Measurements from ENCODE around the gene ATAD2B. TPM values are rescaled to one million over a fixed set of nuclear protein-coding genes. Genes with fewer than 3 reads are reported as not detected.

ATAD2B gene
- polyA plus RNA-seq, 3 donors from 2014 or later = 6.0 to 17.5 (median 8.4) TPM

DNA sequence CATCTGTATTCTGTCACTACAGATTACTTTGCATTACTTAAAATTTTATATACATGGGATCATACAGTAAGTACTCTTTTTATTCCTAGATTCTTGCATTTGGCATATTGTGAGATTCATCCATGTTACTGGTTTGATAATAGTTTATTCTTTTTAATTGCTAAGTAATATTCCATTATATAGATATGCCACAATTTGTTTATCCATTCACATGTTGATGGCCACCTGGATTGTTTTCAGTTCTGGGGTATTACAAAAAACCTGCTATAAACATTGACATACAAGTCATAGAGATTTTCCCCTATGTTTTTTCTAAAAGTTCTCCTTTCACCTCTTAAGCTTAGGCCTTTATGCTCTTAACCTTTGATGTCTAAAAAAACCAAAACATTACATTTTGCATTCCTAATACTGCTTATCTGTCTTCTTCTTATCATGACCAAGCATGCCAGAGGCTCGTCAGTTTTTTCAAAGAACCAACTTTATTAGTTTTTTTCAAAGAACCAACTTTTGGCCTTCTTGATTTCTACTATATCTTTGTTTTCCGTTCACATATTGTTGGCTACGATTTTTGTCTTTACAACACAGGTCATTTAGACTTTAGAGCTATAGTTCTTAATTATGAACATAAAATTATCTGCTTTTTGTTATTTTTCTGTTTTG is 86.9 kb downstream of the ATAD2B start:
- Mint-ChIP-seq H3K27me3 (ENCODE audit: low read depth in 3 of 3) (no peaks in the 10 kb centered on the region), H3K36me3 (peaks cover 5 to 29% (median 26%) of the 10 kb centered on the region in 3 donors), H3K4me1 (peaks cover 7 to 41% of the 10 kb centered on the region in 2 donors), H3K9me3 (no peaks in the 10 kb centered on the region), H3K27ac (peak overlapping the region in 1 of 6 donors; percentile 32), H3K4me3 (no peak overlapping the region)
- DNase-seq = no peak

DNA sequence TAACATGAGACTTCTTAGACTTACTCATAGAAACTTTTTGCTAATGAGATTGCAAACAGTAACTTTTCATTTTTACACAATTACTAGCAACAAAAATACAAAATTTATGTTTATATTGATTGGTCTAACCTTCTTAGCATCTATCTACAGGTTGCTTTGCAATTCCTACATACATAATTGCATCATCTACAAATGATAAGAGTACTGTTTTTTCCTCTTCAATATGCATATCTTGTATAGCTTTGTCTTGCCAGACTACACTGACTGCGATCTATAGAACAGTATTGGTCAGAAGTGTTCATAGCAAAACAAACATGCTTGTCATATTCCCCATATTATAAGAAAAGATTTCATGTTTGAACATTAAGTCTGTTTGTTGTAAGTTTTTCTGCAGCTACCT is 87.9 kb downstream of the ATAD2B start:
- Mint-ChIP-seq H3K36me3 (peaks cover 0 to 26% (median 22%) of the 10 kb centered on the region in 3 donors), H3K27me3 (ENCODE audit: low read depth in 3 of 3) (no peaks in the 10 kb centered on the region), H3K27ac (no peak overlapping the region), H3K9me3 (no peaks in the 10 kb centered on the region), H3K4me1 (peaks cover 3 to 32% of the 10 kb centered on the region in 2 donors), H3K4me3 (no peak overlapping the region)
- no peak for DNase-seq

DNA sequence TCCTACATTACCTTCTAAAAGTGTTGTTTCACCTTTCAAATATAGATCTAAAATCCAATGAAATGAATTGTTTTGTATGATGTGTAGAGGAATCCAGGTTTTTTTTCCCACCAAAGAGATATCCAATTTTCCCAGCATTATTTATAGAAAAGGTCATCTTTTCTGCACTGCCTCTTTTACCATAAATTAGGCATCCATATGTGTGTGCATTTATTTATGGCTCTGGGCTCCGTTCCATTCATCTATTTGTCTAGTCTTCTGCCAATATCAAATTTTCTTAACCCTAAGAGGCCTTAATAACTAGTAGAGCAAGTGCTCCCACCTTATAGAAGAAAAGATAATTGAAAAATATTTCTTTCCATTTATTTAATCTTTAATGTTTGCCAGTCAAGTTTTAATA is 88.3 kb downstream of the ATAD2B start:
- no peaks in the 10 kb centered on the region for H3K27me3 Mint-ChIP-seq (ENCODE audit: low read depth in 3 of 3)
- DNase-seq = no peak
- H3K4me1 Mint-ChIP-seq = peaks cover 3 to 31% of the 10 kb centered on the region in 2 donors
- no peak overlapping the region for H3K4me3 Mint-ChIP-seq
- H3K27ac Mint-ChIP-seq = no peak overlapping the region
- no peaks in the 10 kb centered on the region for H3K9me3 Mint-ChIP-seq
- peaks cover 0 to 26% (median 22%) of the 10 kb centered on the region in 3 donors for H3K36me3 Mint-ChIP-seq

DNA sequence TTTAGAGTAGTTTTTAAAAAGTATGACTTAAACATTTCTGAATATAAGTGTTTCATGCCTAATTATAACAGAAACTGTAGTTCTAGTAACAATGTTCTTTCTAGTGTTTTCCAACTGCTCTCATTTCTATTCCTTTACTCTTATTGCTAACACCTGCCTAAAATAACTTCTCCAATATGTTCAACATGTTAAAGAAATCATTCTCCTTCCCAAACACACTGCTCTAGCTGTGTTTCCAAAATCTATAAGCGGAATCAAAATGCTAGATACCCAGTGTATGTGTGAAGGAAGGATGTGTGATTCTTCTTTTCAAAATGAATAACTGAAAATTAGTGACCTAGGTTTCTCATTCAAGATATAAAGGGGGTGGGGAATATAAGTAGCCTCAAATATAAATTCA is 89.1 kb downstream of the ATAD2B start:
- no peak for DNase-seq
- no peaks in the 10 kb centered on the region for H3K9me3 Mint-ChIP-seq
- H3K36me3 Mint-ChIP-seq = peaks cover 0 to 26% (median 22%) of the 10 kb centered on the region in 3 donors
- peaks cover 0 to 24% of the 10 kb centered on the region in 2 donors for H3K4me1 Mint-ChIP-seq
- no peak overlapping the region for H3K27ac Mint-ChIP-seq
- H3K4me3 Mint-ChIP-seq = no peak overlapping the region
- no peaks in the 10 kb centered on the region for H3K27me3 Mint-ChIP-seq (ENCODE audit: low read depth in 3 of 3)

DNA sequence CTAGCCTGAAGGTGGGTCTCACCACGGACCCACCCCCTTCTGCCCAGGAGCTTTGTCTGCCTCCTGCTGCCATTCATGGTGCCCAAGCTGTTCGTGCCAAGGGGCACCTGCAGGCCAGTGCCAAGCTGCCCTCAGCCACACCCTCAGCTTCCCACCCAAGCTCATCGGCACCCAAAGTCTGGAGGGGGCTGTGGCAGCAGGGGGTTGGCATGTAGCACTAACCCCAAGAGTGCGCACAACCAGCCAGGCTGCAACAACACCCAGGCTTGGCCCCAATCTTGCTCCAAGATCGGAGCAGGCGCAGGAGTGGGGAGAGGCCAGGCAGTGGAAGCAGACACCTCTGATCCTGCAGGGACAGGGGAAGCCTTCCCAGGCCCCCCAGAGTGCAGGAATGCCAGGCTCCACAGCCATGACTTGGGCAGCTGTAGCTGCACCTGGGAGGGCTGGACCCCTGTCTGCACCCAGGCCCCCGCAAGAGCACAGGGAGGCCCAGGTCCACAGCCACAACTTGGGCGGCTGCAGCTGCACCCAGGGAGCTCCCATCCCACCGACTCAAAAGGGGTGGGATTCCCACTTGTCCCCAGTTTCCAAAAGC is 89.9 kb downstream of the ATAD2B start:
- H3K9me3 Mint-ChIP-seq = no peaks in the 10 kb centered on the region
- DNase-seq = no peak
- H3K27ac Mint-ChIP-seq = no peak overlapping the region
- H3K4me3 Mint-ChIP-seq = no peak overlapping the region
- no peaks in the 10 kb centered on the region for H3K27me3 Mint-ChIP-seq (ENCODE audit: low read depth in 3 of 3)
- H3K4me1 Mint-ChIP-seq = peaks cover 0 to 16% of the 10 kb centered on the region in 2 donors
- peaks cover 0 to 24% (median 19%) of the 10 kb centered on the region in 3 donors for H3K36me3 Mint-ChIP-seq

DNA sequence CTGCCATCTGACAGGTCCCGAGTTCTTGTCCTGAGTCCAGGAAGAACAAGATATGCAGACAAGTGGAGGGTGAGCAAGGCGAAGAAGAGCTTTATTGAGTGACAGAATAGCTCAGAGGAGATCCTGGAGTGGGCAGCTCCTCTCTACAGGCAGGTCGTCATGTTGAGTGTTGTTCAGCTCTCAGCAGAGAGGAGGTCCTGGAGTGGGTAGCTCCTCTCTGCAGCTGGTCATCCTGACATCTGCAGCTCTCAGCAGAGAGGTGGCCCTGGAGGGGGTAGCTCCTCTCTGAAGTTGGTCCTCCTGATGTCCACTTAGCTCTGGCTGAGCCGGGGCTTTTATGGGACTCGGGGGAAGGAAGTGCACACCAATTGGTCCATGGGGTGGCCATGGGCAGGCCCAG is 90.4 kb downstream of the ATAD2B start:
- Mint-ChIP-seq H3K4me3 (no peak overlapping the region), H3K36me3 (peaks cover 0 to 20% (median 13%) of the 10 kb centered on the region in 3 donors), H3K9me3 (no peaks in the 10 kb centered on the region), H3K27me3 (ENCODE audit: low read depth in 3 of 3) (no peaks in the 10 kb centered on the region), H3K4me1 (peaks cover 0 to 19% of the 10 kb centered on the region in 2 donors), H3K27ac (no peak overlapping the region)
- no peak for DNase-seq

DNA sequence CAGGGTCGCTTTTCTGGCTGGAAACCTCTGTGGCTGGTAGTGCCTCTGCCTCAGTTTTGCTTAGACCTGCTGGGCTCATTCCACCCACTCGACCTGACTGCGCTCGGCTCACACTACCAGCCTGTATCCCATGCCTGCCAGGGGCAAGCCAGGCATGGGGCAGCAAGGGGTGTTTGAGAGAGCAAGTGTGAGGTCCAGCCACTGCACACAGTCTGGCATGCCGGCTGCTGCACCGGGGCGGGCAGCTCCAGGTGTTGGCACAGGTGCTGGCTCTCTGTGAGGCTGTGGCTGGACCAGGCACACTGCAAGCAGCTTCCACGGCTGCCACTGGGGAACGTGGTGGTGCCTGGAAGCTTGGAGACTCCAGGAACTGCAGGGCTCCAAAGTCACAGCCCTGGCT is 90.9 kb downstream of the ATAD2B start:
- H3K27ac Mint-ChIP-seq = no peak overlapping the region
- H3K4me1 Mint-ChIP-seq = peaks cover 0 to 20% of the 10 kb centered on the region in 2 donors
- DNase-seq = no peak
- H3K36me3 Mint-ChIP-seq = peaks cover 0 to 20% (median 11%) of the 10 kb centered on the region in 3 donors
- H3K9me3 Mint-ChIP-seq = no peaks in the 10 kb centered on the region
- H3K27me3 Mint-ChIP-seq (ENCODE audit: low read depth in 3 of 3) = peaks cover 0 to 2% (median 0%) of the 10 kb centered on the region in 3 donors
- no peak overlapping the region for H3K4me3 Mint-ChIP-seq

DNA sequence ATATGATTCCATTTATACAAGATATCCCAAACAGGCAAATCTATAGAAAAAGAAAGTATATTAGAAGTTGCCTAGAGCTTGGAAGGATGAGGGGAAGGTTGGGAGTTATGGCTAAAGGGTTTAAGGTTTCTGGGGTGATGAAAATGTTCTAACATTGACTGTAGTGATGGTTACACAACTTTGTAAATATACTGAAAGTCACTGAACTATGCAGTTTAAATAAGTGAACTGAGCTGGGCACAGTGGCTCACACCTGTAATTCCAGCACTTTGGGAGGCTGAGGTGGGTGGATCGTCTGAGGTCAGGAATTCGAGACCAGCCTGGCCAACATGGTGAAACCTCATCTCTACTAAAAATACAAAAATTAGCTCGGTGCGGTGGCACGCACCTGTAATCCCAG is 91.5 kb downstream of the ATAD2B start:
- Mint-ChIP-seq H3K4me1 (peaks cover 2 to 22% of the 10 kb centered on the region in 2 donors), H3K4me3 (no peak overlapping the region), H3K9me3 (no peaks in the 10 kb centered on the region), H3K27me3 (ENCODE audit: low read depth in 3 of 3) (peaks cover 0 to 2% (median 0%) of the 10 kb centered on the region in 3 donors), H3K27ac (peak overlapping the region in 2 of 6 donors; percentile 37 to 50), H3K36me3 (peaks cover 0 to 16% (median 11%) of the 10 kb centered on the region in 3 donors)
- DNase-seq = no peak

DNA sequence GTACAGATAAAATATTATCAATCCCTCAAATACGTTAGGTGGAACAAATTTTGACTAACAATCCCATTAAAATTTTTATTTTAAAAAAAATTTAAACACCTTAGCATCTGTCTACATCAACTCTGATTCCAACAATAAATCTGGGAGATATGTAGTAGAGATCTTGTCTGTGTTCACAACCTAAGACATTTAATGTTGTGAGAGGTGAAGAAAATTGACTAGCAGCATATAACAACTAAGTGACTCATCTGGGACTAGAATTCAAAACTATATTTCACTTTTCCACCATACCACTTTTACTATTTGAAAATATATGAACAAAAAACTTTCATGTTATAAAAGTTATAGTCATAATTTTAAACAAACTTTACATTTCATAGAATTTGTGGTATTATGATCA is 97.9 kb downstream of the ATAD2B start:
- Mint-ChIP-seq H3K27me3 (ENCODE audit: low read depth in 3 of 3) (peaks cover 0 to 2% (median 0%) of the 10 kb centered on the region in 3 donors), H3K9me3 (no peaks in the 10 kb centered on the region), H3K27ac (no peak overlapping the region), H3K4me3 (no peak overlapping the region), H3K36me3 (peaks cover 0 to 13% (median 4%) of the 10 kb centered on the region in 3 donors), H3K4me1 (peaks cover 4 to 19% of the 10 kb centered on the region in 2 donors)
- no peak for DNase-seq

DNA sequence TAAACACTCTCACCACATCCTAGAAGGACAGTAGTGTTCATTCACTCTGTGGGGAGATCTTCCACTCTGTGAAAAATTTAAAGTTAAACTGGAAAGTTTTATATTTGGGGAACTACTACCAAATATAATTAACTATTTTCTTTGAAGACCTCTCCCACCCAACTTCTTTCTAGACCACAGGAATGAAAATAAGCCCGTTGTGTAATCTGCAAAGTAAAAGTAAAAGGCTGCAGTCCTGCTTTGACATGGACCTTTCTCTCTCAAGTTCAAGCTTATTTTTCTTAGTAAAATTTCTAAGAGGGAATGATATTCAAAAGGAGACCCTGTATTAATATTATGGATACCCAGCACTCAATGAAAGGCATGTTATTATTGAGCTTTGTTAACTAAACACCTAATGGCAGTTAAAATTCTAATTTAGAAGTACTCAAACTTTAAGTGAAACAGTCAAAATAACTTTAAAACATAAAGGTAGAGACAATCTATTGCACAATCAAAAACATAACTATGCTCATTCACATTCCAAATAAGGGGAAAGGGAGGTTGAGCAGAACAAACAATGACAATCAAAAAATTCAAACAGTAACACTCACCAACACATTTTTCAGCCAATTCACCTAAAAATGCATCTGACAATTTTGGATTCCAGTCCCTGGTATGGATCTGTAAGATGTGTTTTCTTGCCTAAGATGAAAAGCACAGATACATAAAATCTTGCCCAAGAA is 98.5 kb downstream of the ATAD2B start:
- no peak for DNase-seq
- H3K4me1 Mint-ChIP-seq = peaks cover 4 to 19% of the 10 kb centered on the region in 2 donors
- no peak overlapping the region for H3K4me3 Mint-ChIP-seq
- no peaks in the 10 kb centered on the region for H3K9me3 Mint-ChIP-seq
- H3K27ac Mint-ChIP-seq = peak overlapping the region in 1 of 6 donors; percentile 30
- H3K36me3 Mint-ChIP-seq = peaks cover 0 to 13% (median 4%) of the 10 kb centered on the region in 3 donors
- H3K27me3 Mint-ChIP-seq (ENCODE audit: low read depth in 3 of 3) = peaks cover 0 to 2% (median 0%) of the 10 kb centered on the region in 3 donors

DNA sequence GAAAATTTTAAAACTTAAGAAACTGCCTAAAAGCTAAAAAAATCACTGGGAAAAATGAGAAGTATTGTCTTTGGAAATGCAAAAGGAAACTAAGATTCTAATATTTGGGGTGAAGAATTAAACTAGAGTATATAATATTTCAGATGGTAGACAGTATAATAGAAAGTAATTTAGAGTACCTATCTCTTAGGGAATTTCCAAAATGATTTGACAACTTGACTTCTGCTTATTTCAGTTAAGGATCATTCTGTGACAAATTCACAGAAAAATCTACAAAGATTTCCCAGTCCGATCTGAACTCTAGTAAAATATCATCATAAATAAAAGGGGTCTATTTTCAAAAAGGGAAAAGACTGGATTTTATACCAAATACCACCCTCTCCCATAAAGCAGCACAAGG is 99.6 kb downstream of the ATAD2B start:
- Mint-ChIP-seq H3K27me3 (ENCODE audit: low read depth in 3 of 3) (peaks cover 0 to 2% (median 0%) of the 10 kb centered on the region in 3 donors), H3K9me3 (no peaks in the 10 kb centered on the region), H3K36me3 (peaks cover 0 to 13% (median 4%) of the 10 kb centered on the region in 3 donors), H3K27ac (peak overlapping the region in 1 of 6 donors; percentile 8), H3K4me1 (peaks cover 4 to 19% of the 10 kb centered on the region in 2 donors), H3K4me3 (no peak overlapping the region)
- no peak for DNase-seq

DNA sequence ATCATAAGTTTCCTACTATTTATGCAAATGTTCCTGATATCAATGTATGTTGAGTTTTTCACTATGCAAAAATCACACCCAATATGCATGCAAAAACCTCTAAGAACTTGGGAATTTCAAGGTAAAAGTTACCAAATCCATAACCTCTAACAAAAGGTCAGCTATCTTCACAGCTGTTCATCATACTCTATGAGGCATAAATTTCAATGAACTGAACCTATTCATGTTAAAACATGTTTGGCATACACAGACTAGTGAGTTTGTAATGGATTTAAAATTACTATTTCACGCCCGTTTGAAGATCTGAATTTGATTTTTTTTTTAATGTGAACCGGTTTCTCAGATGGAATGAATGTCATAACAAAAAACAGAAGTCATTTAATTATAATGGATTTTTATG is 100.2 kb downstream of the ATAD2B start:
- Mint-ChIP-seq H3K27ac (peak overlapping the region in 2 of 6 donors; percentile 8 to 64), H3K9me3 (no peaks in the 10 kb centered on the region), H3K27me3 (ENCODE audit: low read depth in 3 of 3) (peaks cover 0 to 2% (median 0%) of the 10 kb centered on the region in 3 donors)

DNA sequence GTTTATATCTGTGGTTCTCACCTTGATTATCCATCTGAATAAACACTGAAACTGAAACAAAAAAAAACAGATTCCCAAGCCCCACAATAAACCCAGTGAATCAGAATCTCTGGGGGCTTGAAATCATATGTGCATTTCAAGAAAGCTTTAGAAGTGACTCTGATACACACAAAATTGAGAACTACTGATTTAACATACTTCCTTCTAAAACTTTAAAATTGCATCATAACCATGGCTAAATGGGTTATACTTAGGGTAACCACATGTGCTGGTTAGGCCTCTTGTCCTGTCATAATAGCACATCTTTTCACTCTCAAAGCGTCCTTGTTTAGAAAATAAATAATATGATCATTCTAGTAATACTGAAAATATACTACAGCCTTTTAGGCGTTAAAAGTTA is 100.9 kb downstream of the ATAD2B start:
- peaks cover 0 to 13% (median 4%) of the 10 kb centered on the region in 3 donors for H3K36me3 Mint-ChIP-seq
- H3K4me3 Mint-ChIP-seq = no peak overlapping the region
- H3K27me3 Mint-ChIP-seq (ENCODE audit: low read depth in 3 of 3) = no peaks in the 10 kb centered on the region
- H3K4me1 Mint-ChIP-seq = peaks cover 4 to 11% of the 10 kb centered on the region in 2 donors
- no peaks in the 10 kb centered on the region for H3K9me3 Mint-ChIP-seq
- no peak overlapping the region for H3K27ac Mint-ChIP-seq
- no peak for DNase-seq

More for the DNA sequence above, 100.2 kb downstream of the ATAD2B start:
- Mint-ChIP-seq H3K36me3 (peaks cover 0 to 13% (median 4%) of the 10 kb centered on the region in 3 donors), H3K4me3 (no peak overlapping the region), H3K4me1 (peaks cover 4 to 15% of the 10 kb centered on the region in 2 donors)
- no peak for DNase-seq

DNA sequence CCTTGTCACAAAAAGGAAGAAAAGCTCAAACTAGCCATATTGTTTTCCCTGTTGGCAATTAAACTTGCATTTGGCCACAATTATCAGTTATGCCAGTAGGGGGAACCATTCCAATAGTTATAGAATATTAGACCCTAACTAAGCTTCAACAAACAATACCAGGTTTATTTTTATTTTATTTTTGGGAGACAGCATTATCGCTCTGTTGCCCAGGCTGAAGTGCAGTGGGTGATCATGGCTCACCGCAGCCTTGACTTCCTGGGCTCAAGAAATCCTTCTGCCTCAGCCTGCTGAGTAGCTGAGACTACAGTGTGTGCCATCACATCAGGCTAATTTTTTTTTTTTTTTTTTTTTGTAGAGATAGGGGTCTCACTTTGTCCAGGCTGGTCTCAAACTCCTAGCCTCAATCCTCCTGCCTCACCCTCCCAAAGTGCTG is 102.1 kb downstream of the ATAD2B start:
- H3K4me3 Mint-ChIP-seq = no peak overlapping the region
- H3K27me3 Mint-ChIP-seq (ENCODE audit: low read depth in 3 of 3) = no peaks in the 10 kb centered on the region
- DNase-seq = peak; percentile 35 to 49 (median 36)
- peak overlapping the region in 1 of 6 donors; percentile 21 for H3K27ac Mint-ChIP-seq
- H3K9me3 Mint-ChIP-seq = no peaks in the 10 kb centered on the region
- H3K4me1 Mint-ChIP-seq = peaks cover 0 to 5% of the 10 kb centered on the region in 2 donors
- peaks cover 0 to 11% (median 4%) of the 10 kb centered on the region in 3 donors for H3K36me3 Mint-ChIP-seq

All from immature natural killer cell (primary cell).